Gastrocnemius medialis (tissue), 4 donors: ENCODE measurements around the gene RARB.

ENCODE experiments used
- POLR2A ChIP-seq, 2 donors: fragments of 450-650 bp; IDR thresholded peaks; one replicate each; pipeline ENCODE4 v1.6.1; 2017; ENCODE audit warnings: antibody characterized with exemption in 2 of 2, mild to moderate bottlenecking in 2 of 2, moderate library complexity in 2 of 2
- TF ChIP-seq, protein P1 (sequence below), 5 experiments: fragments of 450-650 bp in 3 of 5; fragments of 200-600 bp in 2 of 5; sonication (generic) in 2 of 5; IDR thresholded peaks in 4 of 5; conservative IDR thresholded peaks in 1 of 5; 1 replicate in 4 of 5; 2 replicates in 1 of 5; pipeline ENCODE4 v1.5.1; 2016 to 2019; ENCODE audit warnings: antibody characterized with exemption in 5 of 5, mild to moderate bottlenecking in 3 of 5, moderate library complexity in 3 of 5

DNA sequence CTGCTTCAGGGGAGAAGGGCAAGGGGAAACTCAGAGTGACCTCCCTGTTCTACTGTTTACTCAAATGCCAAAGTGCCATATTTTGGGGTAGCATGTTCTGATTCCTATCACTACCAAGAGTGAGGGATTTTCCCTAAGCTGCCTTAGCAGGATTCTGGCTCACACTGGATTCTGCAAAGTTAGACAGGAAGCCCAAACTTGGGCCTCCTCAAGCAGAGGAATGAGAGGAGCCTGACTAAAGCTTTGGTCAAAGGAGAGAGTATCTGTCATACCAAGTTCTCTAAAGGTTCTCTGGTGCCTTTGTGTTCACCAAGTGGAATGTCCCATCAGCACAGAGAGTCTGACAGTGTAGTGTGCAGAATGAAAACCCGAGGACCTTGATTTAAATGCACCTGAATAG lies 8.8 kb upstream of the RARB start:
- TF ChIP-seq, protein P1, sequence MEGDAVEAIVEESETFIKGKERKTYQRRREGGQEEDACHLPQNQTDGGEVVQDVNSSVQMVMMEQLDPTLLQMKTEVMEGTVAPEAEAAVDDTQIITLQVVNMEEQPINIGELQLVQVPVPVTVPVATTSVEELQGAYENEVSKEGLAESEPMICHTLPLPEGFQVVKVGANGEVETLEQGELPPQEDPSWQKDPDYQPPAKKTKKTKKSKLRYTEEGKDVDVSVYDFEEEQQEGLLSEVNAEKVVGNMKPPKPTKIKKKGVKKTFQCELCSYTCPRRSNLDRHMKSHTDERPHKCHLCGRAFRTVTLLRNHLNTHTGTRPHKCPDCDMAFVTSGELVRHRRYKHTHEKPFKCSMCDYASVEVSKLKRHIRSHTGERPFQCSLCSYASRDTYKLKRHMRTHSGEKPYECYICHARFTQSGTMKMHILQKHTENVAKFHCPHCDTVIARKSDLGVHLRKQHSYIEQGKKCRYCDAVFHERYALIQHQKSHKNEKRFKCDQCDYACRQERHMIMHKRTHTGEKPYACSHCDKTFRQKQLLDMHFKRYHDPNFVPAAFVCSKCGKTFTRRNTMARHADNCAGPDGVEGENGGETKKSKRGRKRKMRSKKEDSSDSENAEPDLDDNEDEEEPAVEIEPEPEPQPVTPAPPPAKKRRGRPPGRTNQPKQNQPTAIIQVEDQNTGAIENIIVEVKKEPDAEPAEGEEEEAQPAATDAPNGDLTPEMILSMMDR (IDR thresholded peaks at IDR 0.05 in 4 of 5, conservative IDR thresholded peaks at IDR 0.05 in 1 of 5): no peak
- TF ChIP-seq POLR2A (IDR thresholded peaks at IDR 0.05): no peak
